HG03060 (cell line): ENCODE measurements around the gene DPP9.

Experiments
- ATAC-seq: cut with Tn5 transposase; IDR thresholded peaks from one replicate; pipeline ENCODE4 v1.9.1; 2021; ENCODE audit warnings: low read depth, moderate number of reproducible peaks; ENCODE audit not compliant: unreplicated experiment

DPP9 gene

GRCh38 chr19:4662812-4663211 is 60.8 kb downstream of the DPP9 start:
- ATAC-seq: no peak

GRCh38 chr19:4662020-4662695 is 61.5 kb downstream of the DPP9 start:
- no peak for ATAC-seq

GRCh38 chr19:4660993-4661392 is 62.6 kb downstream of the DPP9 start:
- ATAC-seq: no peak

GRCh38 chr19:4660181-4660791 is 63.4 kb downstream of the DPP9 start:
- ATAC-seq: no peak

- ATAC-seq: no peak
Measured at GRCh38 chr19:4657835-4658234, 65.8 kb downstream of the DPP9 start.

GRCh38 chr19:4657262-4657661 is 66.4 kb downstream of the DPP9 start:
- no peak for ATAC-seq

GRCh38 chr19:4656102-4656501 is 67.5 kb downstream of the DPP9 start:
- ATAC-seq: no peak

GRCh38 chr19:4654437-4655361 is 68.9 kb downstream of the DPP9 start:
- no peak for ATAC-seq

- ATAC-seq: no peak
Measured at GRCh38 chr19:4653793-4654436, 69.7 kb downstream of the DPP9 start.

GRCh38 chr19:4652075-4652474 is 71.6 kb downstream of the DPP9 start:
- no peak for ATAC-seq

- no peak for ATAC-seq
Measured at GRCh38 chr19:4650159-4650558, 73.5 kb downstream of the DPP9 start.

GRCh38 chr19:4649392-4650047 is 74.1 kb downstream of the DPP9 start:
- no peak for ATAC-seq

- ATAC-seq: no peak
Measured at GRCh38 chr19:4647676-4648644, 75.7 kb downstream of the DPP9 start.

GRCh38 chr19:4645718-4646117 is 77.9 kb downstream of the DPP9 start:
- ATAC-seq: no peak

GRCh38 chr19:4642625-4643024 is 81.0 kb downstream of the DPP9 start:
- ATAC-seq: no peak

GRCh38 chr19:4641132-4641531 is 82.5 kb downstream of the DPP9 start:
- ATAC-seq: no peak

GRCh38 chr19:4640247-4641000 is 83.2 kb downstream of the DPP9 start:
- no peak for ATAC-seq

GRCh38 chr19:4639531-4640246 is 84.0 kb downstream of the DPP9 start:
- peak; percentile 15 for ATAC-seq
